ENCODE results near the gene EVA1B. TPM values are rescaled to one million over a fixed set of nuclear protein-coding genes. Genes with fewer than 3 reads are reported as not detected.

EVA1B gene
- total and polyA plus RNA-seq, 2 of the 13 experiments (the other 11 are each of a cell fraction or from before 2014, with no cell fraction given) = 3.9 to 6.6 TPM

DNA sequence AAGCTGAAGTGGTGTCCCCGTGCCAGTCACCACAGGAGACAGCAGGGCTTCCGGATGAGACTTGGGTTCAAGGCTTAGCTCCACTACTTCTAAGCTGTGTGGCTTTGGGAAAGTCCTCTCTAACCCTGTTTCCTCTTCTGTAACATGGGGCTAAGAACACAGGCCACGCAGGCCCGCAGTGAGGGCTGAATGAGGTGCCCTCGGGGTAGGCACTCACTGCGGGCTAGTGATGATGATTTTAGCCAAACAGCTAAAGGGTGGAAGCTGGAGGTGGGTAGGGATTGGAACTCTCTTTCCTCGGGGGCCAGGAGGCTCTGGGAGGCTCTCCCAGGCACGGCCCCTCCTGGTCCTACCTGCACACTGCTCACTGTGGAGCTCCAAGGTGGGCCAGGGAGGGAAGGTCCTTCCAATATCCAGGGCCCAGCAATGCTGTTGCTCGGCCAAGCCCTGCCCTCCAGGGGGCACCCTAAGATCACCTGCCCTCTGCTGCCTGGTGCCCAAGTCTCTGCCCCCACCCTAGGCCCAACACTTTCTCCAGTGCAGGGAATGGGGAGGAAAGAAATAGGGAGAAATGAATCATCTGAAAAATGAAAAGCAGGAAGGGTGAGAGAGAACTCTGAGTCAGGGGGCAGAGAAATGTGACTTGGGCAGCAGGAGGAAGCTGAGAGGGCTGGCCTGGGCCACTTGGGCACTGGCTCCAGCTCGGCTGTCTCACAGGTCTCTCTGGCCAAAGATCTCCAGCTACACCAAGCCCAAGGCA is 19.2 kb upstream of the EVA1B start:
- ChIA-PET CTCF (ENCODE audit: low intra/inter-chr PET ratio, low total read pairs) (interaction anchor here (1.0 to 3.1 kb wide), 2 partner anchors 78 to 193 kb away, joined by 3 to 24 read pairs; no protein-coding TSS in a partner anchor), POLR2A (interaction anchor here (1.3 to 1.5 kb wide), 2 partner anchors 58 to 193 kb away, joined by 5 read pairs; partner anchors contain the start of gene TRAPPC3)
- H3K4me2 ChIP-seq (ENCODE audit: low read depth, low read length) = no peak overlapping the region
- in situ Hi-C loops (cut with HindIII; ENCODE audit: extremely low pct_ligation_motif_present, low pct_unique_long_range_greater_than_20kb) (loop anchor here (5.0 kb wide), 1 partner anchor 80 kb away; no protein-coding TSS in a partner anchor), intact Hi-C loops (cut with micrococcal nuclease; ENCODE audit: unreplicated experiment) (loop anchor here (2.0 kb wide), 1 partner anchor 78 kb away; no protein-coding TSS in a partner anchor)
- WGBS (ENCODE audit: low lambda C conversion rate) = 68% methylated on average over 4 of the region's 10 CpGs
- no peak overlapping the region for H3K9ac ChIP-seq (ENCODE audit: insufficient read depth, low read depth, low read length)
- H3K36me3 ChIP-seq (replicated peaks in 1 of 2; ENCODE audit: control insufficient read depth in 1 of 2, insufficient read depth in 2 of 2, low read length in 2 of 2) = peaks cover 26 to 54% of the 10 kb centered on the region in 2 experiments; a peak in 4 of 5 replicates
- no peaks in the 10 kb centered on the region for H3K9me3 ChIP-seq (ENCODE audit: low read length)
- no peaks in the 10 kb centered on the region for H3K79me2 ChIP-seq (ENCODE audit: insufficient read depth, low read length)
- H3K27me3 ChIP-seq (ENCODE audit: control insufficient read depth in 1 of 2, insufficient read depth in 2 of 2, low read length in 2 of 2) = no peaks in the 10 kb centered on the region
- peaks cover 16% of the 10 kb centered on the region for H3K4me1 ChIP-seq (ENCODE audit: insufficient read depth, low read length)
- DNase-seq (ENCODE audit: low spot score) (no peak), ATAC-seq (peak; percentile 79), FAIRE-seq (no peak)
- H2AFZ ChIP-seq (ENCODE audit: low read length) = no peak overlapping the region
- H3K27ac ChIP-seq (ENCODE audit: extremely low read length, insufficient read depth, low read length) = no peak overlapping the region
- no TSS peak for BruUV-seq (replicated peaks)
- no peaks in the 10 kb centered on the region for H4K20me1 ChIP-seq (ENCODE audit: insufficient read depth, low read length)
- no peak overlapping the region for H3K4me3 ChIP-seq (replicated peaks in 1 of 3; ENCODE audit: insufficient read depth in 1 of 3, low read depth in 2 of 3, low read length in 3 of 3)
- TF ChIP-seq AGO1 (IDR thresholded peaks at IDR 0.05; ENCODE audit: low read depth, low read length, poor library complexity, severe bottlenecking) = no peak
- TF ChIP-seq, protein P1, sequence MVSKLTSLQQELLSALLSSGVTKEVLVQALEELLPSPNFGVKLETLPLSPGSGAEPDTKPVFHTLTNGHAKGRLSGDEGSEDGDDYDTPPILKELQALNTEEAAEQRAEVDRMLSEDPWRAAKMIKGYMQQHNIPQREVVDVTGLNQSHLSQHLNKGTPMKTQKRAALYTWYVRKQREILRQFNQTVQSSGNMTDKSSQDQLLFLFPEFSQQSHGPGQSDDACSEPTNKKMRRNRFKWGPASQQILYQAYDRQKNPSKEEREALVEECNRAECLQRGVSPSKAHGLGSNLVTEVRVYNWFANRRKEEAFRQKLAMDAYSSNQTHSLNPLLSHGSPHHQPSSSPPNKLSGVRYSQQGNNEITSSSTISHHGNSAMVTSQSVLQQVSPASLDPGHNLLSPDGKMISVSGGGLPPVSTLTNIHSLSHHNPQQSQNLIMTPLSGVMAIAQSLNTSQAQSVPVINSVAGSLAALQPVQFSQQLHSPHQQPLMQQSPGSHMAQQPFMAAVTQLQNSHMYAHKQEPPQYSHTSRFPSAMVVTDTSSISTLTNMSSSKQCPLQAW (CRISPR knock-in tag; IDR thresholded peaks at IDR 0.05) = peak; percentile 43; the same call in 1 of the 2 replicates
- TF ChIP-seq, protein P2, sequence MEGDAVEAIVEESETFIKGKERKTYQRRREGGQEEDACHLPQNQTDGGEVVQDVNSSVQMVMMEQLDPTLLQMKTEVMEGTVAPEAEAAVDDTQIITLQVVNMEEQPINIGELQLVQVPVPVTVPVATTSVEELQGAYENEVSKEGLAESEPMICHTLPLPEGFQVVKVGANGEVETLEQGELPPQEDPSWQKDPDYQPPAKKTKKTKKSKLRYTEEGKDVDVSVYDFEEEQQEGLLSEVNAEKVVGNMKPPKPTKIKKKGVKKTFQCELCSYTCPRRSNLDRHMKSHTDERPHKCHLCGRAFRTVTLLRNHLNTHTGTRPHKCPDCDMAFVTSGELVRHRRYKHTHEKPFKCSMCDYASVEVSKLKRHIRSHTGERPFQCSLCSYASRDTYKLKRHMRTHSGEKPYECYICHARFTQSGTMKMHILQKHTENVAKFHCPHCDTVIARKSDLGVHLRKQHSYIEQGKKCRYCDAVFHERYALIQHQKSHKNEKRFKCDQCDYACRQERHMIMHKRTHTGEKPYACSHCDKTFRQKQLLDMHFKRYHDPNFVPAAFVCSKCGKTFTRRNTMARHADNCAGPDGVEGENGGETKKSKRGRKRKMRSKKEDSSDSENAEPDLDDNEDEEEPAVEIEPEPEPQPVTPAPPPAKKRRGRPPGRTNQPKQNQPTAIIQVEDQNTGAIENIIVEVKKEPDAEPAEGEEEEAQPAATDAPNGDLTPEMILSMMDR (CRISPR knock-in tag; IDR thresholded peaks at IDR 0.05) = peak; percentile 86
- TF ChIP-seq MAZ (IDR thresholded peaks at IDR 0.05; ENCODE audit: borderline replicate concordance, low read depth, low read length) = 0 out of 2 replicates have a peak, but pooled peaks have one; percentile 18
- TF ChIP-seq MAZ (CRISPR knock-in tag; IDR thresholded peaks at IDR 0.05; ENCODE audit: low read depth) = no peak
- no peak for TF ChIP-seq SCMH1 (CRISPR knock-in tag; IDR thresholded peaks at IDR 0.05; ENCODE audit: borderline replicate concordance)
- no peak for TF ChIP-seq ZFP1 (CRISPR knock-in tag; IDR thresholded peaks at IDR 0.05)
- TF ChIP-seq, protein P3, sequence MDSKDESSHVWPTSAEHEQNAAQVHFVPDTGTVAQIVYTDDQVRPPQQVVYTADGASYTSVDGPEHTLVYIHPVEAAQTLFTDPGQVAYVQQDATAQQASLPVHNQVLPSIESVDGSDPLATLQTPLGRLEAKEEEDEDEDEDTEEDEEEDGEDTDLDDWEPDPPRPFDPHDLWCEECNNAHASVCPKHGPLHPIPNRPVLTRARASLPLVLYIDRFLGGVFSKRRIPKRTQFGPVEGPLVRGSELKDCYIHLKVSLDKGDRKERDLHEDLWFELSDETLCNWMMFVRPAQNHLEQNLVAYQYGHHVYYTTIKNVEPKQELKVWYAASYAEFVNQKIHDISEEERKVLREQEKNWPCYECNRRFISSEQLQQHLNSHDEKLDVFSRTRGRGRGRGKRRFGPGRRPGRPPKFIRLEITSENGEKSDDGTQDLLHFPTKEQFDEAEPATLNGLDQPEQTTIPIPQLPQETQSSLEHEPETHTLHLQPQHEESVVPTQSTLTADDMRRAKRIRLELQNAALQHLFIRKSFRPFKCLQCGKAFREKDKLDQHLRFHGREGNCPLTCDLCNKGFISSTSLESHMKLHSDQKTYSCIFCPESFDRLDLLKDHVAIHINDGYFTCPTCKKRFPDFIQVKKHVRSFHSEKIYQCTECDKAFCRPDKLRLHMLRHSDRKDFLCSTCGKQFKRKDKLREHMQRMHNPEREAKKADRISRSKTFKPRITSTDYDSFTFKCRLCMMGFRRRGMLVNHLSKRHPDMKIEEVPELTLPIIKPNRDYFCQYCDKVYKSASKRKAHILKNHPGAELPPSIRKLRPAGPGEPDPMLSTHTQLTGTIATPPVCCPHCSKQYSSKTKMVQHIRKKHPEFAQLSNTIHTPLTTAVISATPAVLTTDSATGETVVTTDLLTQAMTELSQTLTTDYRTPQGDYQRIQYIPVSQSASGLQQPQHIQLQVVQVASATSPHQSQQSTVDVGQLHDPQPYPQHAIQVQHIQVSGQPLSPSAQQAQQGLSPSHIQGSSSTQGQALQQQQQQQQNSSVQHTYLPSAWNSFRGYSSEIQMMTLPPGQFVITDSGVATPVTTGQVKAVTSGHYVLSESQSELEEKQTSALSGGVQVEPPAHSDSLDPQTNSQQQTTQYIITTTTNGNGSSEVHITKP (CRISPR knock-in tag; IDR thresholded peaks at IDR 0.05; ENCODE audit: low read depth) = no peak
- TF ChIP-seq IKZF4 (CRISPR knock-in tag; IDR thresholded peaks at IDR 0.05; ENCODE audit: borderline replicate concordance, low read depth, not compliant biosample characterization) = no peak
- no peak for TF ChIP-seq ZNF790 (CRISPR knock-in tag; IDR thresholded peaks at IDR 0.05; ENCODE audit: borderline replicate concordance)
- TF ChIP-seq ZBTB3 (CRISPR knock-in tag; IDR thresholded peaks at IDR 0.05; ENCODE audit: borderline replicate concordance, low read depth) = no peak
- no peak for TF ChIP-seq RBFOX2 (IDR thresholded peaks at IDR 0.05; ENCODE audit: low read depth, low read length)
- no peak for TF ChIP-seq PRMT3 (CRISPR knock-in tag; IDR thresholded peaks at IDR 0.05; ENCODE audit: borderline replicate concordance, low read depth)
- TF ChIP-seq ATAD3A (CRISPR knock-in tag; IDR thresholded peaks at IDR 0.05) = no peak
